GM06990 (cell line): ENCODE results near the gene SPRY1.

Experiments used
- DNase-seq: peaks from one replicate; pipeline ENCODE4 v3.0.0-alpha.2; 2011; ENCODE audit not compliant: insufficient read length; ENCODE audit errors: extremely low read depth
- H3K27me3 ChIP-seq: replicated peaks from 2 replicates; pipeline ENCODE4 v1.6.0; 2011; ENCODE audit warnings: low read length; ENCODE audit not compliant: control insufficient read depth, insufficient read depth
- H3K36me3 ChIP-seq: 2 replicates; pipeline ENCODE4 v1.5.1; 2011; ENCODE audit warnings: low read length; ENCODE audit not compliant: control insufficient read depth, insufficient read depth
- H3K4me3 ChIP-seq: replicated peaks from 2 replicates; pipeline ENCODE4 v1.5.1; 2011; ENCODE audit warnings: low read depth, mild to moderate bottlenecking, control low read depth, low read length
- TF ChIP-seq, protein P1 (sequence below): IDR thresholded peaks from 2 replicates; pipeline ENCODE4 v1.5.1; 2011; ENCODE audit warnings: low read length, control low read depth, mild to moderate bottlenecking, inconsistent platforms; ENCODE audit not compliant: insufficient read depth, poor library complexity, severe bottlenecking

The SPRY1 gene

GRCh38 chr4:123449780-123450179 is 53.2 kb downstream of the SPRY1 start:
- TF ChIP-seq, protein P1, sequence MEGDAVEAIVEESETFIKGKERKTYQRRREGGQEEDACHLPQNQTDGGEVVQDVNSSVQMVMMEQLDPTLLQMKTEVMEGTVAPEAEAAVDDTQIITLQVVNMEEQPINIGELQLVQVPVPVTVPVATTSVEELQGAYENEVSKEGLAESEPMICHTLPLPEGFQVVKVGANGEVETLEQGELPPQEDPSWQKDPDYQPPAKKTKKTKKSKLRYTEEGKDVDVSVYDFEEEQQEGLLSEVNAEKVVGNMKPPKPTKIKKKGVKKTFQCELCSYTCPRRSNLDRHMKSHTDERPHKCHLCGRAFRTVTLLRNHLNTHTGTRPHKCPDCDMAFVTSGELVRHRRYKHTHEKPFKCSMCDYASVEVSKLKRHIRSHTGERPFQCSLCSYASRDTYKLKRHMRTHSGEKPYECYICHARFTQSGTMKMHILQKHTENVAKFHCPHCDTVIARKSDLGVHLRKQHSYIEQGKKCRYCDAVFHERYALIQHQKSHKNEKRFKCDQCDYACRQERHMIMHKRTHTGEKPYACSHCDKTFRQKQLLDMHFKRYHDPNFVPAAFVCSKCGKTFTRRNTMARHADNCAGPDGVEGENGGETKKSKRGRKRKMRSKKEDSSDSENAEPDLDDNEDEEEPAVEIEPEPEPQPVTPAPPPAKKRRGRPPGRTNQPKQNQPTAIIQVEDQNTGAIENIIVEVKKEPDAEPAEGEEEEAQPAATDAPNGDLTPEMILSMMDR, result no peak
- peak; percentile 64 for DNase-seq
- Histone ChIP-seq H3K27me3 (no peaks in the 10 kb centered on the region), H3K4me3 (no peak overlapping the region), H3K36me3 (no peaks in the 10 kb centered on the region)

DNA sequence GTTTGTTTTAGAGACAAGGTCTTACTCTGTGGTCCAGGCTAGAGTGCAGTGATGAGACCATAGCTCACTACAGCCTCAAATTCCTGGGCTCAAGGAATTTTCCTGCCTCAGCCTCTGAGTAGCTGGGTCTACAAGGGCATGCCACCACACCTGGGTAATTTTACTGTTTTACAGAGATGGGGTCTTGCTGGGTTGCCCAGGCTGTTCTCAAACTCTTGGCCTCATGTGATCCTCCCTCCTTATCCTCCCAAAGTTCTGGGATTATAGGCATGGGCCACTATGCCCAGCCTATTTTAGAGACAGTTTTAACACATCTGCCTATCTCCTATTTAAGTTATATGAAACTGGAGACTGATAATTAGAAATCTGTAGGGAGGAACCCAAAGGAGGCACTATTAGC is 53.8 kb downstream of the SPRY1 start:
- TF ChIP-seq, protein P1, result no peak
- no peaks in the 10 kb centered on the region for H3K27me3 ChIP-seq
- H3K36me3 ChIP-seq, result no peaks in the 10 kb centered on the region
- H3K4me3 ChIP-seq, result no peak overlapping the region
- no peak for DNase-seq

DNA sequence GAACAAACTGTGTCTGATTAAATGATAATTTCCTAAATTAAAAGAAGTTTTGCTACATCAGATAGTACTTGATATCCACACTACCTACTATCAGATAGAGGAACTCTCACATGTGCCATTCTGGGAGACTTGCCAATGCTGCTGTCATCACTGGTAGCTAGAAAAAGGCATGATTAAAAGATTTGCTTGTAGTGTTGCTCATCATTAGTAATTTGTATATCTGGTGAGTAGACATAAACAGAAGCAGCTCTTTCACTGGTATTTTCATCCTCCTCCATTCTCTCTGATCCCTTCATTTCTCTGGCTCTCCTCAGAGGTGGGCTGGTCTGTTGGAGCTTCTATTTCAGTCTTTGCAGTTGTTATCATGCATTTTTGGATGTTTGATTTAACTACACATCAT is 56.0 kb downstream of the SPRY1 start:
- no peak overlapping the region for H3K4me3 ChIP-seq
- TF ChIP-seq, protein P1, result no peak
- DNase-seq, result no peak
- no peaks in the 10 kb centered on the region for H3K36me3 ChIP-seq
- H3K27me3 ChIP-seq, result no peaks in the 10 kb centered on the region

- no peaks in the 10 kb centered on the region for H3K27me3 ChIP-seq
Measured at GRCh38 chr4:123453061-123453680, 56.6 kb downstream of the SPRY1 start.

More at GRCh38 chr4:123453061-123453680, 56.6 kb downstream of the SPRY1 start:
- H3K4me3 ChIP-seq, result no peak overlapping the region
- H3K36me3 ChIP-seq, result no peaks in the 10 kb centered on the region
- DNase-seq, result no peak
- TF ChIP-seq, protein P1, result no peak
